NCI-H2081 (cell line): Measurements from ENCODE around the gene TEX2.
"Not testable (repeated sequence)": the region's sequence is repeated elsewhere in the genome, so short reads cannot be mapped to it uniquely, and the experiment has no call there.

Experiments used
- DNase-seq, 2 experiments: peaks; one replicate each; lab custom pipeline; 2025; lab: John Stamatoyannopoulos, UW

Gene TEX2

GRCh38 chr17:64213995-64214811 is 48.9 kb downstream of the TEX2 start:
- DNase-seq = peak; percentile 66 to 90

- DNase-seq = no peak
These were observed 50.9 kb downstream of the TEX2 start for GRCh38 chr17:64212122-64212521.

GRCh38 chr17:64209983-64210382 is 53.1 kb downstream of the TEX2 start:
- no peak for DNase-seq

DNA sequence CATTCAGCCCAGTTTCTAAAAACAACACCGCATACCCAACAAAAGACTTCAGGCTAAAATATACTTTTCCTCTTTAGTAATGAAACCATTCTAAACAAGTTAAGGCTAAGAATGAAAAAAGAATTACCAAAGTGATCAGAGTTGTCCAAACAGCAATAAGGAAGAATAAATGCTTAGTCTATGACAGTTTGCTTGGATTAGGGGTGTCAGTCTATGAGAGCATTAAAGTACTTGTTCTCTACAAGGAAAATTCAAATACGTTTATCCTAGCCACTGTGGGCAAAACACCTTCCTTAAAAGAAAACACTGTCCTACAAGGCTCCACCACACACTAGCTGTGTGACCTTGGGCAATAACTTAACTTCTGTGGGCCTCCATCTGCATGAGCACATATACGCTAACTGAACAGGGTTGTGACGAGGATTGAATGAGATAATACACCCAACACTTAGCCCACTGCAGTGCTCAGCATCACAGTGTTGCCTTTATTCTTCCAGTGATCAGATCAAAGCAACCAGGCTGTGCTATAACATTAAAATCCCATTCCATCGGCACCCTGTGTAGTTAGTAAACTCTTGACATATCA is 53.6 kb downstream of the TEX2 start:
- DNase-seq = no peak

- not testable (repeated sequence) for DNase-seq
These were observed 54.4 kb downstream of the TEX2 start for GRCh38 chr17:64208656-64209055.

- DNase-seq = no peak
These were observed 57.3 kb downstream of the TEX2 start for GRCh38 chr17:64205804-64206203.

DNA sequence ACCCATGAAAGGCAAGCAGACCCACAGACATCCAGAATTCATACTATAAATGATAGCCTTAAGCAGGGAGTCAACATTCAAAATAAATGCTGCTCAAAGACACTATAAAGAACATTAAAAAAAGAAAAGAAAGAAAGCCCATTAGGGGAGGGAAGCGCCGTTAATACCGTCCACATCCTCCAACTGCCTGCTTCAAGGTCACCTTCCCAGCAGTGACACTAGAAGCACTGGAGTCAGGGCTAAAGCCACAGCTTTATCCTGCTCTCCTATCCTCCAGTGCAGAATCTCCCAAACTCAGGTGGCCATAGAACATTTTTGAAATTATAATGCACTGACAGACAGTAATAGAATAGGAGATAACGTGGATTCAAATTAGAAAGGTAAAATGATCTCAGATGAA is 59.4 kb downstream of the TEX2 start:
- DNase-seq = no peak

- no peak for DNase-seq
These were observed 60.2 kb downstream of the TEX2 start for GRCh38 chr17:64202683-64203344.

DNA sequence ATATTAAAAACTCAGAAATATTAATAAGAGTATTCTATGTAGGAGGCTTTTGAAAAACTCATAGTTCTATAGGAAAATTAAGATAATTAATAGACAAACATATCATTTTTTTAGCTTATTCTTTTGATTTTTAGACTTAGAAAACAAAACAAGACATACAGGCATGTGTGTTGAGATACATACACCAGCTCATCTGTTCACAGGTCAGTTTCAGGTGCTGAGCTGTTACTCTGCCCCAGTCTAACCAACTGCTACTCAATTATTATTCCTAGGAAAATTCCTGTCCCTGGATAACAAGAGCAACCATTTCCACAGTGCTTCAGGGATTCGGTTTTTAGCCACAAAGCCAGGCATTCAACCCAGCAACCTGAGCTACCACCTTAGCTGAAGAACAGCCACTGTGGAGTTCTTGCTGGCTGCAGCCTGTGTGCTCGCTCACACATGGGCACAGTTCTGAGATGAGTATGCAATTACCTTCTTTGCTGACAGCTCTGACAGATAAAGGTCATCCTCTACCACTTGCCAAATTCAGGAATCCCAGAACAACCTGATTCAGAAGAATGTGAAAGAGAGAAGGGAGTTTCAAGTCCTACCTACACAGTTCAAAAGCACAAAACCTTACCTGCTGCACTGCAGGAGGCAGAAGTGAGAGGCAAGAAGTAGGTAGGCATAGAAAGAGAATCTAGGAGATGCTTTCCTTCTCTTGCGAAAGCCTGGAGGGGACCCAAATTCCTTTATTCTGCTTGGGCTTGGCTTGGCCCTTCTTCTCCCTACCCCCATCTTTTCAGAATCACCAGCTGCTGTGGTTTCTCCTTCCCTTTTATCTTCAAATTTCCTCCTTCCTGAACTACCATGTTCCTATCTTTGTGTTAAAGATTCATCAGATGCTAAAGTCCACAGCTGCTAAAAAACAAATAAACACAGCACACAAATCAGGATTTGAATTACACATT is 62.7 kb downstream of the TEX2 start:
- DNase-seq = peak in 1 of 2 experiments; percentile 38

- DNase-seq = no peak
These were observed 64.5 kb downstream of the TEX2 start for GRCh38 chr17:64198331-64199090.

DNA sequence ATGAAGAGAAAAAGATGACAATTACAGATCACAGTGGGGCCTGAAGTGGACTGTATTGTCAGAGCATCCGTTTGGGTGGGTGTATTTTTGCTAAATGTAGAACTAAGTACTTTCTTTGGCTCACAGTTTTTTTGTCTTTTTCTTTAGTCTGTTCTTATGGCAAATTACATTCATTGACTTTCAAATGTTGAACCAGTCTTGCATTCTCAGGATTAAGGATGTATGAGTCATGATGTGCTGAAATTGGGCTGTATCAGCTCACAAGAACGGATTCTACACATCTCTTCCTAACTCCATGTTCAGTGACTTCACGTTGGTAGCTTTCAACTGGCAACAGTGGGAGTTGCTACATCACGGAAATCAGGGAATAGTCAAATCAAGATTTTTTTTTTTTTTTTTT is 66.5 kb downstream of the TEX2 start:
- no peak for DNase-seq

DNA sequence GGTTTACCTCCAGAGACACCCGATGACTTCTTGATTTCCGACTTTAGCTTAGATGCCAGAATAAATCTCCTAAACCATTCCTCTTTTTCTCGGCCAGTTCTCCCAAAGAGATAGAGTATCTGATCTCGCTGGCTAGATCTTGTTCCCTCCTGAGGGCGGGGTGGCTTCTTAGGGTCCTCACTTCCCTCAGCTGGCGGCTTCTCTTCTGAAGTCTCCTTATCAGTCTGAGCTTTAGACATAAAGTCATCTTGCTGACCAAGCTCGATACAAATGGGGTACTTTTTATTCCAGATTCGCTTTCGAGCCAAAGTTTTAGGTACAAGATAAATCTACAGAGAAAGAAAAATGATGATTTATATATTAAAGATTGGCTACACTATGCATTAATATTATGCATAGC is 69.5 kb downstream of the TEX2 start:
- DNase-seq = no peak

DNA sequence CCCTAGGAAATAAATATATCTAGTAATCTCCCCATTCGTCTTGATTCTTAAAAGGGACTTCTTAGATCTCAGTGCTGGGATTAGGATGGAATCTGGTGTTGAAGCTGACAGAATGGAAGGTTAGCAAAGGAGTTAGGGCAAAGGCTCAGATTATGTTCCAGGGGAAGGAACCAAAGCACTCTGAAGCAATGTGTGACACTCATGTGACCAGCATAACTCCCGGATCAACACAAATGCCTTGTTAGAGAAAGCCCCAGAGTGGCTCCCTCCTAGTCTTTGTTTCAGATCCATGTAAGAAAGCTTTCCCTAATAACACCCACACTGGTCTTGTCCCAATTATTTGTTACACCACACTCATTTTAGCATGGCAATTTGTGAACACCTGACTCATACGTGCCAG is 70.5 kb downstream of the TEX2 start:
- DNase-seq = no peak

DNA sequence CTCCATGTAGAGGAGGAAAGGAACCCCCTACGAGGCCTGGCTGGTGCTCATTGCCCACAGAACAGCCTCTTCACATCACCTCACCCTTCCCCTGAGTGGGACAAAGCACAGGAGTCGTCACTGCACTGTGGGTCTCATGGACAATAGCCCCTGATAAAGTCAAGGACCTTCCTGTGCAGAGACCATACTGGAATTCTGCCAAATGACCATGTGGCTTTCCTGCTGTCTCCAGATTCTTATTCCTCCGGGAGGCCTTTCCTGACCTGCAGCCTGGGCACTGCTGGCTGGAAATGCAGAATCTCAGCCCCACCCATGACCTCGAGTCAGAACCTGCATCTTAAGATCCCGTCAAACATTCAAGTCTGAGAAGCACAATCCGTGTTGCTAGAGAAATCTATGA is 72.6 kb downstream of the TEX2 start:
- DNase-seq = no peak

DNA sequence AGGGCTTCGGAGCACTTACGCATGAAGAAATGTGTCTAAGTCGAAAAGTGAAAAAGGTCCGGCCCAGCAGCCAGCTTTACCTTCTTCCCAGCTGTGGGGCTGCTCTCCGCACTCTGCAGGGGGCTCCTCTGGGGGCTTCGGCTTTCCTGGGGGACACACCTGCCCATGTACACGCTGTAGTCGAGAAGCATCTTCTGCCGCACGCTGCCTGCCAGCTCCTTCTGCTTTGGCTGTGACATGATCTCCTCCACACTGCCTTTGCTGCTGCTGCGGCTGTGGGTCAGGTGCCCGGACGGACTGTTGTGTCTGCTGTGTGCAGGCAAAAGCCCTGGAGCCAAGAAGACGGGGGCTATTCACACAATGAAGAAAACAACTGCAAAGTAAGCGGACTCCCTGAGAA is 75.0 kb downstream of the TEX2 start:
- no peak for DNase-seq

DNA sequence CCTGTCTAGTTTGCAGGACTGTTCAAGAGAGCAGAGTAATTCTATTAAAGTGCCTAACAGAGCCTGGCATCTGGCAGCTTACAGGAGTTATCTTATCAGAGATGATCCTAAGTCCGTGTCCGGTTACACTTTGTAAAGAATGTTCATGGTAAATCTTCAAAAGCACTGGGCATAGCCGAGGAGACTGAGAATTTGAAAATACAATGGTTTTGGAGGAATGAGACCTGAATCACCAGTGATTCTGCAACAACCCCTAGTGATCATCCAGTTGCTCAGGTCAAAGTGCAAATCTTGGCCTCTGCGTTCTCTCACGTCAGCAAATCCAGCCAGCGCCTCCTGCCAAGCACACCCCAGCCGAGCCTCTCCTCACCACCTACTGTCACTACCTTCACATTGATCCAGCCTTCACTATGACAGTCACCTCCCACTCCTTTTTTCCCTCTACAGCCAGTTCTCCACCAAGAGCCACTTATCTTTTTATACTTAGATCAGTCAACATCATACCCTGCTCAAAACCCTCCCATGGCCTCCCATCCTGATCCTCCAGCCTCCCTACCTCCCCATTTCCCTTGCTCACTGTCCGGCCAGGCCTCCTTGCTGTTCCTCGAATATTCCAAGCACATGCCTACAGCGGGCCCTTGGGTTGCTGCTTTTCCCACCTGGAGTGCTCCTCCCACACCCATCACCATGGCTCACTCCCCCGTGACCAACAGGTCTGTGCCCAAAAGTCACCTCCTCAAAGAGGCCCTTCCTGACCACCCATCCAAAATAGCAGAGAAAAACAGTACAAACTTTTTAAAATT is 75.8 kb downstream of the TEX2 start:
- DNase-seq = no peak

DNA sequence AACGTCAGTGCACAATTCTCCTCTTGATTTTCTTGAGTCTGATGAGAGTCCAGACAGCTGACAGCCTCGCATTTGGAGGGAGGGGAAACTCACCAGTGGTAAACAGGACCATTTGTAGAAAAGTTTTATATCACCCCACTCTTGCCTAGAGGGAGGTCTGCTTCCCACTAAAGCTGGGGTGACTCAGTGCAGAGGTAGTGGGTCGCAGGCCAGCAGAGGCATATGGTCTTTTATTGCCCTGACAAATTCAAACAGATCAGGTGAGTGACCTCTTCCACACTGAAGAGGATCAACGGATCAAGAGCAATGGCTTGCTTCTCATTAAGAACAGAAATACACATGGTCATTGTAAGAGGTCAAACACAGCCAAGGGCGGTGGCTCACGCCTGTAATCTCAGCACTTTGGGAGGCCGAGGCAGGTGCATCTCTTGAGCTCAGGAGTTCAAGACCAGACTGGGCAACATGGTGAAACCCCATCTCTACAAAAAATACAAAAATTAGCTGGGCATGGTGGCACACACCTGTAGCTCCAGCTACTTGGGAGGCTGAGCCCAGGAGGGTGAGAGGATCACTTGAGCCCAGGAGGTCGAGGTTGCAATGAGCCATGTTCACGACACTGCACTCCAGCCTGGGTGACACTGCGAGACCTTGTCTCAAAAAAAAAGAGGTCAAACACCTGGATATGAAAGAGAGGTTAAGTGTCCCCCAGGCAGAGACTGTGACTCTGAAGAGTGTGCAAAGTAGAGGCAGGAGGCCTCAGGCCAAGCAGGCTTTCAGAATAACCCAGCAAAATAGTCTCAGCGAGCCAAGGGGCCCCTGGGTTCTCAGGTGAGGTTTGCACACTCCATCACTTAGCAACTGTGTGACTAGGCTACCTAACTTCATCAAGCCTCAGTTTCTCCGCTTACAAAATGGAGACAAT is 76.6 kb downstream of the TEX2 start:
- no peak for DNase-seq

- DNase-seq = not testable (repeated sequence)
These were observed 77.5 kb downstream of the TEX2 start for GRCh38 chr17:64185557-64185956.

GRCh38 chr17:64185101-64185500 is 78.0 kb downstream of the TEX2 start:
- DNase-seq = no peak
